GM12864 (cell line): ENCODE results near the gene C6.

Experiments
- DNase-seq: peaks from one replicate; pipeline ENCODE4 v3.0.0-alpha.2; 2011; ENCODE audit warnings: low read depth
- H3K4me3 ChIP-seq: 2 replicates; pipeline ENCODE4 v1.5.1; 2011; ENCODE audit warnings: mild to moderate bottlenecking, low read depth, low read length, control low read depth
- CTCF ChIP-seq: IDR thresholded peaks from 2 replicates; pipeline ENCODE4 v1.5.1; 2011; ENCODE audit warnings: low read depth, mild to moderate bottlenecking, moderate library complexity, low read length, control low read depth, inconsistent platforms; ENCODE audit errors: missing control alignments

Gene C6

GRCh38 chr5:41172012-41172411 lies 41.3 kb downstream of the C6 start:
- DNase-seq, result no peak
- TF ChIP-seq CTCF, result no peak
- H3K4me3 ChIP-seq, result no peak overlapping the region

- TF ChIP-seq CTCF, result no peak
- no peak overlapping the region for H3K4me3 ChIP-seq
- no peak for DNase-seq
These were observed 52.1 kb downstream of the C6 start for GRCh38 chr5:41161271-41161670.

- no peak for TF ChIP-seq CTCF
- no peak overlapping the region for H3K4me3 ChIP-seq
- DNase-seq, result no peak
These were observed 55.9 kb downstream of the C6 start for GRCh38 chr5:41157272-41157894.

- DNase-seq, result no peak
- no peak for TF ChIP-seq CTCF
- H3K4me3 ChIP-seq, result no peak overlapping the region
These were observed 56.6 kb downstream of the C6 start for GRCh38 chr5:41156739-41157138.

GRCh38 chr5:41154491-41154890 lies 58.8 kb downstream of the C6 start:
- no peak for TF ChIP-seq CTCF
- DNase-seq, result no peak
- H3K4me3 ChIP-seq, result no peak overlapping the region

GRCh38 chr5:41151564-41151963 lies 61.8 kb downstream of the C6 start:
- no peak for DNase-seq
- TF ChIP-seq CTCF, result no peak

GRCh38 chr5:41148448-41148847 lies 64.9 kb downstream of the C6 start:
- no peak for TF ChIP-seq CTCF

More at GRCh38 chr5:41151564-41151963, 61.8 kb downstream of the C6 start:
- no peak overlapping the region for H3K4me3 ChIP-seq

More at GRCh38 chr5:41148448-41148847, 64.9 kb downstream of the C6 start:
- no peak overlapping the region for H3K4me3 ChIP-seq
- DNase-seq, result no peak
